H7 (cell line): ENCODE results near the gene DNAJA1. TPM values are rescaled to one million over a fixed set of nuclear protein-coding genes. Genes with fewer than 3 reads are reported as not detected.
"Not testable (repeated sequence)": the region's sequence is repeated elsewhere in the genome, so short reads cannot be mapped to it uniquely, and the experiment has no call there.

Experiments
- DNase-seq: peaks from one replicate; pipeline ENCODE4 v3.0.0; 2012
- H3K27me3 ChIP-seq: 2 replicates; pipeline ENCODE4 v1.6.0; 2011; ENCODE audit warnings: mild to moderate bottlenecking, low read length; ENCODE audit not compliant: control insufficient read depth, insufficient read depth
- H3K36me3 ChIP-seq: replicated peaks from 2 replicates; pipeline ENCODE4 v1.5.1; 2011; ENCODE audit warnings: low read length; ENCODE audit not compliant: control insufficient read depth, insufficient read depth
- H3K4me3 ChIP-seq: 2 replicates; pipeline ENCODE4 v1.5.1; 2011; ENCODE audit warnings: low read depth, mild to moderate bottlenecking, control low read depth, low read length, moderate library complexity; ENCODE audit not compliant: insufficient read depth
- total RNA-seq: library from RNA; depleted of rRNA; stranded (reverse); fragments of >200 nt; shearing (Covaris generic); gene quantifications from 2 replicates; pipeline ENCODE4 v1.2.3, GENCODE V29; 2014; rRNA removed

DNAJA1 gene
- total RNA-seq, 1 experiment from 2014 or later: 52.4 TPM

GRCh38 chr9:33082538-33083326 is 57.7 kb downstream of the DNAJA1 start:
- Histone ChIP-seq H3K36me3 (no peaks in the 10 kb centered on the region), H3K27me3 (no peaks in the 10 kb centered on the region), H3K4me3 (no peak overlapping the region)
- no peak for DNase-seq

- DNase-seq, H3K4me3 ChIP-seq, H3K36me3 ChIP-seq, H3K27me3 ChIP-seq: not testable (repeated sequence)
Observed at GRCh38 chr9:33085672-33086071, 60.6 kb downstream of the DNAJA1 start.

Other genes with a start within 250 kb of the DNAJA1 start
- gene TMEM215, start 241.7 kb upstream of the DNAJA1 start, total RNA-seq: 0.10 and 0.18 TPM in 2 replicates
- 45.0 and 50.7 TPM in 2 replicates for gene APTX, start 23.6 kb upstream of the DNAJA1 start, total RNA-seq
- 30.4 and 33.7 TPM in 2 replicates for gene SMU1, start 51.4 kb downstream of the DNAJA1 start, total RNA-seq
- 5.5 and 6.7 TPM in 2 replicates for gene B4GALT1, start 142.1 kb downstream of the DNAJA1 start, total RNA-seq
- gene SPINK4, start 214.9 kb downstream of the DNAJA1 start, total RNA-seq: not detected in 2 replicates
- 27.8 and 28.7 TPM in 2 replicates for gene BAG1, start 239.4 kb downstream of the DNAJA1 start, total RNA-seq
- 44.6 and 60.0 TPM in 2 replicates for gene CHMP5, start 239.8 kb downstream of the DNAJA1 start, total RNA-seq